Ureter (tissue), 1 donor: Measurements from ENCODE around the gene CRACR2A. TPM values are rescaled to one million over a fixed set of nuclear protein-coding genes. Genes with fewer than 3 reads are reported as not detected.

Experiments used
- DNase-seq: peaks from one replicate; pipeline ENCODE4 v3.0.0-alpha.2; 2020; ENCODE audit warnings: low spot score
- total RNA-seq: library from RNA; stranded (reverse); gene quantifications from one replicate; pipeline ENCODE4 v1.2.4, GENCODE V29; 2023
- donor health status: DM: yes; HTN: yes; CAD: no.

Gene CRACR2A
- total RNA-seq, 1 donor from 2014 or later, result 27.3 TPM

DNA sequence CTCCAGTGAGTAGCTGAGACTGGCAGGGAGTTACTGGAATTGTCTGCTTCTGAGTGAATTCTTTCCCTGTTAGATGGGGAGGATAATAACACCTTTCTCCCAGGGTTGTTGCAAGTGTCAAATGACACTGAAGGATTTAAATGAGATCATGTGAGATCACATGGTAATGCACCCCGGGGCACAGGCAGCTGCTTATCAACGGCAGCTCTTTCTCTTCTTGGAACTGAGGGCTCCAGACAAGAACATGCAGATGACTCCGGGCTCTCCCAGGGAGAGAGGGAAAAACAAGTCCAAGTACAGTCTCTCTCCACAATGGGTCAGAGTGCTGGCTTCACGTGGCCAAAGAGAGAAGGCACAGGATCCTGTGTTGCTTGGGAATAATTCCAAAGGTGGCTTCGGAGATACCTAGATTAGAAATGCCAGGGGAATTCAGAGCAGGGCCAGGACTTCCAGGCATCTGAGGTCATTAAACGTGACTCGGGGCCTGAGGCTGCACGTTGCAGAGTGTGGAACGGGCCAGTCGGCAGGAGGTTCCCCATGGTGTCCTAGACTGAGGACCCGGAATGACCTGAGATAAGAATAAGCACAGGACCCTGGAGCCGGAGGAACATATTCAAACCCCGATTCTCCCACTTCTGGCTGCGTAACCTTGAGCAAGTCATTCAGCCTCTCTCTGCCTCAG is 152.7 kb downstream of the CRACR2A start:
- DNase-seq, result no peak

DNA sequence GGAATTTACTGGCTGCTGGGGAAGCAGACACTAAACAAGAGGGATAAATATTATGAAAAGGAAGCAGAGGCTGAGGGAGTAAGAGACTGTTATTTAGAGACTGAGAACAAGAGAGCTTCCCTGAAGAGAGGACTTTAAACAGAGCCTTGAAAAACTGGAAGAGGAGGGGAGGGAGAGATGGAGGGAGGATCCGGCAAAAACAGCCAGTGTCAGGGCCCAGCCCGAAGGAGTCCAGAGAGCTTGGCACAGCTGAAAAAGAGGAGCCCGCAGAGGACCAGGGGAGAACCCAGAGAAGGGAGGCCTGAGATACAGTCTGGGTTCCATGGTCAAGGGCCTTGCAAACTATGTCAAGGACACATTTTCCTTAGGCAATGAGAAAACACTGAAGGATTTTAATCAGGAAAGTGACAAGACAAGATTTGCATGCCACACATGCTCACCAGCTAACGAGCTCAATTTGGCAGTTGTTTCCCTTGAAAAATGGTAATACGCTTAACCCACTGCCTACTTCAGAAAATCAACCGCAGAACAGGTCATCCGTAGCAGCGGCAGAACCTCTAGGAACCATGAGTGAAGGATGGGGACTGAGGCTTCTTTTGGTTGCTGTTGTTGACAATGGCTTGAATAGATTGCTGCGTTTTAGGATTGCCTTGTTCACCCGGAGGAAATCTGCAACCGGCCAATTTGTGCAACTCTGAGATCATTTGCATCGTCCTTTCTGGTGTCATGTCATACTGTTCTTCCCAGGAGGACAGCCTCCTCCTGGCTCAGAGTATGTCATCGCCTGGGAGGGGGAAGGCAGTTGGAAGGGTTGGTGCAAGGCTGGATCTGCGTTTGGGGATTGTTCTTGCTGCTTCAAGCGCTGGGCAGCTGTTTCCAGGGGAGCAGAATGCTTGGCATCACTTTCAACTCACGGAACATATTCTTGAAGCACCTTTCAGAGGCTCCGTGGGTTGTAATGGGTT is 153.7 kb downstream of the CRACR2A start:
- DNase-seq, result no peak

DNA sequence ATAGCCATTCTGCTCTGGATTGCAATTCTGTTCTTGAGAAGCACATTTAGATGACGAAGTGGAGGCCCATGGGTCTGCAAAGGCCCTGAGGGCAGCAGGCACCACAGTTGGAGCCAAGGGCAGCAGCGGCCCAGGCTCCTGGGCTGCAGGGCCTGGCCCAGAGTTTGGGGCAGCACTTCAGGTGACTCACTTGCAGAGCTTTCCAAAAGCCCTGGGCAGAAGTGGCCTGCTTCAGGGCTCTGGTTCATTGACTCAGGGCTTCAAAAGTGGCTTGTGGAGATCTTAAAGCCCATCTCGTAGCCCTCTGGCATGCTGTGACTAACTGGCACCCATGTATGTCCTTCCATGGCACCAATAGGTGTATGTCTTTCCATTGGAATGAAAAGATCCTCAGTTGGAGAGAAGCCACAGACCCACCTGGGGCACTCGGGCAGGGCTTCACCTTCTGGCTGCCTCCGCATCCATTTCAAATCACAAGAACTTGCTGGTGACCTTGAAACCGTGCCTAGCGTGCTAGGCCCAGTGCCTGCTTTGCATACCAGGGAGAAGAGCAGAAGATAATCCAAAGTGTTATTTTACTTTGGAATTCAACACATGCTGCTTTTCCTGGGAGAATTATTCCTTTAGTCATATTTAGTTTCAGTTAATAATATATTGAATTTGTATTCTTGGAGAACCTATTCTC is 155.2 kb downstream of the CRACR2A start:
- no peak for DNase-seq

DNA sequence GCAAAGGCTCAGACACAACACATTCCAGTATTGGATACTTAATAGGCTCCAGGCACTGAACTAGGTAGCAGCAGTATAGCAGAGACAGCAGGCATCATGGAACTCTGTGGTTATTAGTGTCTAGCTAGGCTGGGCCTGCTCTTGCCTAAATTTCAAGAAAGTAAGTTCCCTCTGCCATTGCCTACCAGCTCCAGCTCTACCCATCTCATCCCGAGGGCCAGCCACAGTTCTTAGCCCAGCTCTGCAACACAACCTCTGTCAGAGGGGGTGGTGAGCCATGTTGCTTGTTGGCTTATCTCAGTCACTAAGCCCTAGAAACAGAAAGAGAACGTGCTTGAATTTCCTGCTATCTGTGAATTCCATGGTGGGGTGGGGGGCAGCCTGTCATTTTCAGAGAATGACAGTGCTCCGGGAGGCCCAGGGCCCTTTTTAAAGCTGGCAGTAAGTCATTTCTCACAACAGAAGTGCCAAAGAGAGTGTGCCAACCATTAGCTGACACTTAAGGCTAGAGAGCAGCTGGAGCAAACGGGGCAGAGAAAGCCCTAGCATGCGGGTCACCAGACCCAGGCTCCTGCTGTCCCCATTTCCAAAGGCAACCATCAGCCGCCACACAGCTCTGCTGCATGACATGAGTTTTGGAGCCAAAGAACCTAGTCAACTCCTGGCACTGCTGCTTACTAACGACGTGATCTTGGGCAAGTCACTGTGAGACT is 156.1 kb downstream of the CRACR2A start:
- no peak for DNase-seq

DNA sequence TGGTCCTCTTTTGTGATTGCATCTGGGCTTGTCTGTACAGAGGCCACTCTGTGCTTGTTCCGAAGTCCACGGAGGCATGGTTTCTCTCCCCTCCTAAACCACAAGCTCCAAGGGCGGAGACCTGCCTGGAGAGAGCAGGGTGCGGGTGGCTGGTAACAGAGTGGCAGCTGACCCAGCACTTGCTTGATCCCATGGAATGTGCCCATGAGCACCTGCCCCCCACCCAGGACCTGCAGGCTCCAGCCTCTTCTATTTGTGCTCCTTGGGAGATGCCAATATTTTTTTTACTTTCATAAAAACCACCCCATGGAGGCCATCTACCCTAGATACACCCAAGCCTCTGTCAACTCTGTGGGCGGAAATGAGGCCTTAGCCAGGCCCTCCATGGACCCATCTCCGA is 157.2 kb downstream of the CRACR2A start:
- no peak for DNase-seq

DNA sequence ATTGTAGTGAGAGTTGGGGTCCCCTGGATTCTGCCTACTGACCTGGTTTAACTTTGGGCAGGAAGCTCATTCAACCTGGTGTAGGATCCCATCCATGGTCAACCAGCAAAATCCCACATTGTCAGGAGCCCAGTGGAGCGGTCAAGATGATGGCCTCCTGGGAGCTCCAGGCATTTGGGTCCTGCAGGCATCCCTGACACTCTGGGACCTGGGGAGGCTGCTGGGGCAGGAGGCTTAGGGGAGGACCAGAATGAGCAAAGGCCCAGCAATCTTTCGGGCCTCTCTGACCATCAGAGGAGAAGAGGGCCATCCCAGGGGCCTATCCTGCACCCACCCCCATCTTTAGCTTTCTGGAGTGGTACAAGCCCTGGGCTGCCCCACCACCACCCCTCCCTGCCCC is 157.9 kb downstream of the CRACR2A start:
- DNase-seq, result no peak

DNA sequence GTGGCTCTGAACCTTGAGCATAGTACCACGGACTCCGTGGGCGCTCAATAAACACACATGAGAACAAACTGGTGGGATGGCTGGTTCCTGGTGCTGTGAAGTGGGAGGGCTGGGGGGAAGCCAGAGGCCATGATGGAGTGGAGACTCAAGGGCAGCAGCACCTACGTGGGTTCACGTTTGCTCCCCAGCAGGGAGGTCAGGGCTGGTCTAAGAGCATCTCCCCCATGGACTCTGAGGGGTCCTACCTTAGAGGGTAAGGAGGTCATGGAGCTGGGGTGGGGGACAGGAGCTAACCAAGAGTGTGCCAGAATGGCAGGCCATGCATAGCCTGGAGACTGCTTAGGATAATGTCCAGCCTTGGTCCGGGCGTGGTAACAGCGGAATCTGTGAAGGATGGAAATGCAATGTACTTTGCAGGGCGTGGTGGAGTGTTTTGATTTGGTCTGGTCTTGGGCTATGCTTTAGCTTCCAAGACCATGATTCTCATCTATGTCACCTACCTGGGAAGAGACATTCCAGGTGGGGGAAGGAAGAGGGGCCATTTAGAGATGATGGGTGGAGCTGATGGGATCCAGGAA is 158.9 kb downstream of the CRACR2A start:
- no peak for DNase-seq

DNA sequence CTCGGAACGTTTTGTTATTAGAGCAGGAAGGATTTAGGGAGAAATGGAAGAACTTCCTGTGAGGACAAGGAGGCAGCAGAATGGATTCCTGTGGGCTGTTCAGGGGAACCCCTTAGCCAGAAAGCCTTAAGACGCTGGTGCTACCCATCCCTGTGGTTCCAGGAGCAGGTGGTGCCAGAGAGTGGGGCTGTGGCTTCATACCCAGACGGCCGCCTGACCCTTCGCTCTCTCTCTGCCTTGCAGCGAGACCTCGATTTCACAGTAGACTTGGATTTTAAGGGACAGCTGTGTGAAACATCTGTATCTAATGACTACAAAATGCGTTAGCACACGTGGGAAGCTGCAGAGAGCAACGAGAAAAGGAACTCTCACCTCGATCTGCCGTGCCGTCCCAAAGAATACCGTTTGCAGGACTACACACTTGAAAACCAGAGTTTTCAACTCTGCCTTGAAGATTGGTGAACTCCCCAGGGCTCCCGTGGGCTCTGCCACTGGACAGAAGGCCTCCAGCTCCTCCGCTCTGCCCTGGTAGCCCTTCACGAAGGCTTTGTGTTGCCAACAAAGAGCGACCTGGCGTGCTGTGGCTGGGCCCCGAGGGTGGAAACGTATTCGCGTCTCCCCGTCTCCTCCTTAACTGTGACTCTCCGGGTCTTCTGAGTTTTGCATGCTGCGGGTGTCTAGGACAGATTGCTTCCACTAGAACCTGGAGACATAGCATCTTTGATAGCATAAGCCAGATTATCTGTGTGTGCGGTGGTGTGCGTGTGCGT is 159.9 kb downstream of the CRACR2A start:
- no peak for DNase-seq

DNA sequence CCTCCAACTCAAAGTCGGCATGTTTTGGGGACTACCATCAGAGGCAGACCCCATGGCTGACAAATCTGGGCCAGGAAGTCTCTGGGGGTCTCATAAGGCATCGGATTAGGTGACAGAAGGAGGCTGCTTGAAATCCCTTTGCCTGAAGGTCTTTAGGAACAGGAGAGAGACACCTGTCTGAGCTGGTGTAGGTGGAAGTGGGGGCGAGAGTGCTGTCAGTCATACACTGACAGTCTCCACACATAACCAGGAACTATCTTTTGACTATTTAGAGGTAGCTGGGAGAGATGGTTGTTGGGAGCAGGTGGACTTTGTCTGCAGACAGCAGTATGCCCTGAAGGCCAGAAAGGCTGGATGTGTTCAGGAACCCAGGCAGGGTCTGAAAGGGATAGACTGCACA is 163.2 kb downstream of the CRACR2A start:
- no peak for DNase-seq

DNA sequence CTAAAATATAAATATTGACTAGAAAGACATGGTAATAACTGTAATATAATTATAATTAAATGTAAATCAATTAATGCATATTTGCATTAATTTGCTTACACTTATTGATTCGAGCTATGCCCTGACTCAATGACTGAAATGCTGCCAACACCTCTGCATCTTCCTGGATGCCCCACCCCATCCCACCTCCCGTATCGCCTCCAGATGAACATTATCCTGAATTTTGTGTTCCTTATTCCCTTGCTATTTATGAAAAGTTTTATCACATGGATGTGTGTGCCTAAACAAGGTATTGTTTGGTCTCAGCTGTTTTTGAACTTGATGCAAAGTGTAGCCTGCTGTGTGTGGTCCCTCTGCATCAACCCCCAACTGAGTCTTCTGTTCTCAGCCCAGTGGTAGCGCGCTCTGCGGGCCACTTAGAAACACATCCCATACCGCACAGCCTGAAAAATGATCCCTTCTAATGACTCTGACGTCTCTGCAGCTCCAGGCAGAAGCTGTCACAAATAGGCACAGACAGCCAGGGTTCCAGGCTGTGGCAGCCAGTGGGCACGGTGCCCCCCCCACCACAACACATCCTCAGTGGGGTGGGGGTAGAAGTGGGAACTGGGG is 165.4 kb downstream of the CRACR2A start:
- DNase-seq, result no peak

DNA sequence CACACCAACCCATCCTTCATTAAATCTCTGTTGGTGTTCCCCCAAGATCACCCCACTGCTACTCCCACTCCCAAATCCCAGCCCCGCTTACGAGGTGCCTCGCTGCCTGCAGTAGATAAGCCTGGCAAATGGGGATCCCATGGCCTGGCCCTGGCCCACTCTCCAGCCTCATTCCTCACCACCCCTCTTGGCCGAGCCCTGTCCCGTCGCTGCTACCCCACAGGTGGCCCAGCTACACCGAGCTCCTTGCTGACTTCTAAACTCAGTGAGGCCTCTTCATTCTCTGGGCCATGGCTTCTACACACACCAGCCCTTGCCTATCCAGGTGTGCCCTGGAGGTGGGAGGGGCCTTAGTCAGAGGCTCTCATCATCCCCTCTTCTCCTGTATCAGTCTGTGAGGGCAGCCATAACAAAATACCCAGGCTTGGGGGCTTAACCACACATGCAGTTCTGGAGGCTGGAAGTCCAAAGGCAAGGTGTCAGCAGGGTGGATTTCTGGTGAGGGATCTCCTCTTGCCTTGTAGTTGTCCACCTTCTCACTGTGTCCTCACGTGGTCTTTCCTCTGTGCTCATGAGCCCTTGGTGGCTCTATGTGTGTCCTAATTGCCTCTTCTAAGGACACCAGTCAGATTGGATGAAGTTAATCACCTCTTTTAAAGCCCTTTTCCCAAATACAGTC is 169.1 kb downstream of the CRACR2A start:
- DNase-seq, result no peak

DNA sequence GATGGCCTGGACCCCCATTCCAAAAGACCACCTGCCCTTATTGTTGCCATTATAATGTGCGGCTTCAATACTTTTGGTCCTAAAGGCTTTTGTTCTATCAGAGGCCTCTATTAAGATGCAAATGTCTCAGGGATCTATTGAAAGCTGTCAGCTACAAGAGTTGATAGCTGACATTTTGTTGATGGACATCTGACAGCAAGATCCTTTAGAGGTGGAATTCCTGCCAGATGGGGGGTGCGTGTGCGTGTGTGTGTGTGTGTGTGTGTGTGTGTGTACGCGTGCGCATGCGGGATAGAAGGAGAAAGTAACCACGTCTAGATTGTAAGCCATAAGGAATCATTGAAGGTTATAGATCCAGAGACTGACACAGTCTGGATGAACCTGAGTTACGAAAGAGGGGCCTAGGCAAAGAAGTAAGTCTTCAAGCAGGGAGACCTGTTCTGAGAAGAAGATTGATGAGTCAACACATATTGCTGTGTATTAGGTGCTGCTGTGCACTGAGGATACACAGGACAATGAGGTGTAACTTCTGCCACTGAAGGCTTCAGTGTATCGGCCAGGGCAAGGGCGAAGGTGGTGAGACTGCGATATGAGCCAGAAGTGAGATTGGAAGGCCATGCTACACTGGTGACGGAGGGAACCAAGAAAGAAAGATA is 172.7 kb downstream of the CRACR2A start:
- no peak for DNase-seq

DNA sequence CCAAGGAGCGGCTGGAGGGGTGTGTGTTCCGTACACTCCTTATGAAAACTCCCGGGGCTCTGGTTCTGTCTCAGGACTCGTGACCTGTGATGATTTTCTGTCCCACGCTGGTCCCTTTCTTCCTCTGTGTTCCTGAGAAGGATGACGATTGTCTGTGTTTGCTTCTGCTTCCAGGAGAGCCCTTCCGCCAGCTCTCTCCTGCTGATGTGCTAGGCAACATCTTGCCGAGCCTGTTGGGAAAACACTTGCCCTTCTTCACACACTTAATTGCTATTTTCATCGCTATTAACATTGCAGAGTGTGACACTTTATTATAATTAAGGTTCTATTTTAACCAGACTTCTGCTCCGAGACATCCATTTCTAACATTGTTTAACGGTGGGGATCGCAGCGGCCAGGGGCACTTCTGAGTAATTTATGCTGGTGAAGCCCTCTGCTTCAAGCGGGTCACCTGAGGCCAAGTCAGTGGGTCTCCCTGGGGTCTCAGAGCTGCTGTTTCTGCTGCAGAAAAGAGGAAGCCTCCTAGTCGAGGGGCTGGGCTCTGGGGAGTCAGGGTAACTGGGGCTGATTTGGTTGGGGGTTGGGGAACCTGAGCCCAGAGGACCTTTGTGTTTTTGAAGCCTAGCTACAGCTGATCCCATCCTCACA is 173.3 kb downstream of the CRACR2A start:
- no peak for DNase-seq

DNA sequence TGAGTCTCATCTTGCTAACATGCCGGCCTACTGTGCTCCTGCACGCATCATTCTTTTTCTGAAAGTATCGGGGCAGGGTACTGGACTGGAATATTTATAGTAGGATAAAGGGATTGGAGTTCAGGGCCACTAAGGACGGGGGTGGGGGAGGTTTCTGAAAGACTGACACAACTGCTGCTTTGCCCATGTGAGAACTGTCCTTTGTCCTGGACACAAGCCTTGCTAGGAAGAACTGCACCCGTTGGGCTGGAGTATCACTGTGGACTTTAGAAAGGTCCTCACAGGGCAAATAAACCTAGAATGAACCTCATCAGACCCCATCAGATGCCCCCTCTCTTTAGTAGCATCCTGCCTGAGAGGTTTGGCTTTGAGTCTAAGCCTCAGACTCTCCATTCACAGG is 174.4 kb downstream of the CRACR2A start:
- no peak for DNase-seq

DNA sequence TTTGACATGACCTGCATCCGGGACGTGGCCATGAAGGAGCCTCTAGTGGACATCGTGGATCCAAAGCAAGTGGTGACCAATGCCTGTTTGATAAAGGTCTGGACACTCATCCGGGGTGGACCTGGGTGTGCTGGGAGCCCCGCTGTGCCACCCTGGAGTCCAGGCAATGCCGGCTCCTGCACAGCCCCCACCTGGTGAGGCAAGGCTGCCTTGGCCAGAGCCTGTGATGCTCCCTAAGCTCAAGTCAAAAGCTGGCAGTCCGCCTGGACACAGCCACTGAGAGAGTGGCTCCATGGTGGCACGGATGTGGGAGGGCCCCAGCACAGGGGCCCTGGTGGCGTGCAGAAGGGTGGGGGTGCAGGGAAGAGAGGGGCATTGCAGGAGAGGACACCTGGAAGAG is 176.0 kb downstream of the CRACR2A start:
- DNase-seq, result no peak

DNA sequence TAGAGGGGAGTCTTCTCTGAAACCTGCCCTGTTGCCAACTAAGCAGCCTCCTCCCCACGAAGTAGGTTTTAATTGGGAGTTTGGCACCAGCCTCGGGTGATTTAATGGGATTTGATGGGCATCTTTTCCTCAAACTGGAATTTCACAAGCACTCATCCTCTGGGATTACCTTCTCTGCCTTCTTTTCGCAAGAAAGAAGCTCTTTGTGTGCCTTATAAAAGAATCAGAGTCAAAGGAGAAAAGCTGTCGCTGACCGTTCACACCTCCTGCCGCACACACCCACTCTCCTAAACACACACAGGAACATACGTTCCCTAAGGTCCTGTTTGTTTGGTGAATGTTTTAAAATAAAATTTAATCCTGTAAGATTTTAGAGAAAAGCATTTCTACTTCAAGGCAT is 177.9 kb downstream of the CRACR2A start:
- no peak for DNase-seq

DNA sequence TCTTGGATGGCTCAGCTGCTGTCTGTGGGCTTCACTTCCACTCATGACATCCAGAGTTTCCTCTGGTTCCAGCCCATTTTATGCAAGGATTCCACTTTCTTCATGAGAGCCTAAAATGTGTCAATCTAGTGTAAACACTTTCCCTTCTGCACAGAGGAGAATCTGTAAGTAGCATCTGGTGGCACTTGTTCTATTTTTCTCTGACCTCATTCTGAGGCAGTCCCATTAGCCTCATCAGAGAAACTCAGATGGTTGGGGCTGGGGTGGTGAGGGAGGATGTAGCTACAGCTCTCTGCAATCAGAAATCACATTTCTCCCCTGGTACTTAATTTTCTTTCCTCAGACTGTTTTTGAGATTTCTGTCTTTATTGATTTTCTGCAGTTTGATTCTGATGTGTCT is 180.3 kb downstream of the CRACR2A start:
- no peak for DNase-seq

DNA sequence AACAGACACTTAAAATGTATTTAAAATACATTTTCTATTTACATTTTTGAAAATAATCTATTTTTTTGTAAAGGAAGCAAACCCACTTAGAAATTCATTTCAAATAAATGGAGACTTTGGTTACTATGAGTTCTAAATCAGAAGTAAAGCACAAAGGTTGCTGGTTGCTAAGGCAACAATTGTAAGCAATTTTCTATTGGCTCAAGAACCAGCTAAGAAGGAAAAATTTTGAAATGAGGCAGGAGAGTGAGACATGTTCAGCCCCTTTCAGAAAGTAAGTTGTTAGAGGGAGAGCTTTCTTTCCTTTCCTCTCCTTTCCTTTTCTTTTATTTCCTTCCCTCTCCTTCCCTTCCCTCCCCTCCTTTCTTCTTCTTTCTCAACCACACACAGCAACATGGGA is 181.2 kb downstream of the CRACR2A start:
- no peak for DNase-seq

DNA sequence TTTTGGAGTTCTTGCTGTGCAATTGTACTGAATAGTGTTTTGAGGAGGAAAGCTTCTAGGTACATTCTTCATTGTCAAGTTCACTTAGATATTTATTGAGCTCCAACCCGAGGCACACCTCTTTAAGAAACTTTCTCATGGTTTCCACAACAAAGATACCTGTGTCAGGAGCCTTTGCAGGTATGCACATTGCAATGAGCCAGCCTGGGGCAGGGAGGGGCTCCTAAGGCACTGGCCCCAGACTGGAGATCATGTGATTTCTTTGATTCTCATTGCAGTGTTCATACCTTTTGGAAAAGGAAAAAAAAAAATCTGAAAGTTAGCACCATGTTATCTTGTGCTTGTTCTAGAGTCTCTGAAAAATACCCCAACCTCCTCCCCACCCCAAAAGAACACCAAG is 181.6 kb downstream of the CRACR2A start:
- no peak for DNase-seq
